ENCODE data around the gene CFAP300. TPM values are rescaled to one million over a fixed set of nuclear protein-coding genes. Genes with fewer than 3 reads are reported as not detected.
A peak's percentile ranks its signal among the peaks of the same experiment; 100 is the strongest.

The CFAP300 gene
- total RNA-seq, 1 donor from 2014 or later, result not detected

DNA sequence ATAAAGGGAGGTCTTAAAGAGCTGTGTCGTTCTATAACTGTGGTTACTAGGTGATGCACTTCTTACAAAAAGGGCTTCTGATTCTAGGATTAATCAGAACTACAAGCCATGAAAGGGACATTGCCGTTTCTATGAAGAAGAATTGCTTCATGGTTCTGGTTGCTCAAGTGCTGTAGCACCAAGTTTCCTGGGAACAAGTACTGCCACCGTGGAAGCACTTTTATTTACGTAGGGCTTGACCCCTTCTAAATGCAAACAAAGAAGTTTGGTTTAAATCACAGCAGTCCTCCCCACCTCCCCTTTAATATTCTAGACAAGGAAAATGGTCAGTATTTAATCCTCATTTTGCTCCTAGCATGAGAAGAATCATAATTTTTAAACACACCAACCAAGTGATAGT, 72.8 kb downstream of the CFAP300 start:
- no peak for DNase-seq (ENCODE audit: low spot score)
- ATAC-seq, result peak; percentile 66

DNA sequence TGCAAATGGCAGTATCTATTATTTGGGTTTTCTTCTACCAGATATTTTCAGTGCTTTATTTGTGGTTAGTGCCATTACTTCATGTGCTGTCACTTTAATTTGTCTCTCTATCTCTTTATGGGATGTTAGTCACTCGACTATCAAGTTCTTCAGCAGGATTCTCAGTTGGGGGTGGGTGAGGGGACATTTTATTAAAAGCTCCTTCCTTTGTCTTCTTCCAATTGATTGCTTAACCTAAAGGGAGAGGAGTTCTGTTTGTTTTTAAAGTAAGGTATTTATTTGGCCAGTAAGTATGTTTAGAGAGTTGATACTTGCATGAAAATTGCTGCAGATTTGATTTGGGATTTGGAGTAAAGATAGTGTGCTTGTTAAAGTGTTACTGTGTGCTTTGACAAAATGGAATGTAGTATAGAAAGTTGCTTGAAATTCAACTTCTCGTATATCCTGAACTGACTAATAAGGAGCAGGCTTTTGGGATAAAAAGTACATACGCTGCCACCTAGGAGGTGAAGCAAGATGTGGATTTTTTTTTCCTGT, 73.3 kb downstream of the CFAP300 start:
- DNase-seq (ENCODE audit: low spot score) (no peak), ATAC-seq (no peak)

DNA sequence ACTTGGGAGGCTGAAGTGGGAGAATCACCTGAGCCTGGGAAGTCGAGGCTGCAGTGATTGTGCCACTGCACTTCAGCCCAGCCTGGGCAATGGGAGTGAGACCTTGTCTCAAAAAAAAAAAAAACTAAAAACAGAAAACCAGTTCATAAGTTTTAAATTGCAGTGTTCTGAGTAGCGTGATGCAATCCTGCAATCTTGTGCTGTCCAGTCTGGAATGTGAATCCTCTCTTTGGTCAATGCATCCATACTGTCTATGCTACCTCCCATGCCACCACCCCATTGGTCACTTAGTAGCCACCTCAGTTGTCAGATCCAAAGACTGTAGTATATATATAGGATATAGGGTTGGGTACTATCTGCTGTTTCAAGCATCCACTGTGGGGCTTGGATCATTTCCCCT, 74.1 kb downstream of the CFAP300 start:
- ATAC-seq, result no peak
- DNase-seq (ENCODE audit: low spot score), result no peak

Other genes with a start within 250 kb of the CFAP300 start
- 0.10 TPM for gene CEP126, start 132.4 kb upstream of the CFAP300 start, total RNA-seq
- gene ANGPTL5, start 130.9 kb upstream of the CFAP300 start, total RNA-seq, result not detected
- gene YAP1, start 63.0 kb downstream of the CFAP300 start, total RNA-seq, result 18.2 TPM